ENCODE results near the gene C10orf67. TPM values are rescaled to one million over a fixed set of nuclear protein-coding genes. Genes with fewer than 3 reads are reported as not detected.

C10orf67 gene
- total RNA-seq, 1 experiment from 2014 or later = not detected

DNA sequence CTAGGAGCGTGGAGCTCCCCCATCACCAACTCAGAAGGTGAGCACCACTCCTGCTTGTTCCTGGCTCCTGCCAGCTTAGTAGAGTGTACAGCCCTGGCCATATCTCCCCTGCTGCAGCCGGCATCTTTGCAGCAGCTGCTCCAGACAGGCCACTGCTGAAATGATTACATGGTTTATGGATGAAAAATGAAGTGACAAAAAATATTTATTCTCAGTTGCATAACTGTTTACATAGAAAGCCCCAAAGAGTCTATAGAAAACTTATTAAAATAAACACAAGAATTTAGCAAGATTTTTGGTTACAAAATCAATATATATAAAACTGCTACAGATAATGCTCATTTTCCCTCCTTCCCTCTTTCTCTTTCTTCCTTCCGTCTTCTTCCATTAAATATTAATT lies 27.2 kb downstream of the C10orf67 start:
- H2BK12ac ChIP-seq (ENCODE audit: insufficient read length, low read depth, low read length) = no peak overlapping the region
- no peaks in the 10 kb centered on the region for H3K9me3 ChIP-seq (ENCODE audit: control insufficient read depth, low read depth, low read length)
- no peak overlapping the region for H2BK5ac ChIP-seq (ENCODE audit: insufficient read length, low read length)
- Mint-ChIP-seq H3K36me3 (ENCODE audit: insufficient read depth in 1 of 3, low read depth in 3 of 3) (no peaks in the 10 kb centered on the region), H3K27ac (no peak overlapping the region), H3K27me3 (ENCODE audit: low read depth) (no peaks in the 10 kb centered on the region), H3K4me3 (no peak overlapping the region), H3K9me3 (no peaks in the 10 kb centered on the region), H3K4me1 (no peaks in the 10 kb centered on the region)
- no peak for DNase-seq
- no peak overlapping the region for H2AFZ ChIP-seq (ENCODE audit: low read length)
- H4K8ac ChIP-seq (replicated peaks; ENCODE audit: insufficient read length, low read depth, low read length) = no peak overlapping the region
- H3K79me2 ChIP-seq (ENCODE audit: insufficient read depth, low read length) = no peaks in the 10 kb centered on the region
- H4K20me1 ChIP-seq (ENCODE audit: control insufficient read depth, insufficient read depth, insufficient read length) = no peaks in the 10 kb centered on the region
- H3K27ac ChIP-seq (ENCODE audit: insufficient read length, low read depth, low read length) = no peak overlapping the region
- H2BK15ac ChIP-seq (ENCODE audit: low read depth, low read length) = no peak overlapping the region
- no peak overlapping the region for H3K56ac ChIP-seq (ENCODE audit: insufficient read length, low read depth, low read length)
- no peak overlapping the region for H3K9ac ChIP-seq (ENCODE audit: extremely low read depth, insufficient read length, low read length)
- H3K4me2 ChIP-seq (ENCODE audit: insufficient read depth, insufficient read length, low read length) = no peak overlapping the region
- no peak overlapping the region for H2BK120ac ChIP-seq (ENCODE audit: low read depth, low read length, poor library complexity, severe bottlenecking)
- no peak overlapping the region for H3K18ac ChIP-seq (ENCODE audit: insufficient read length, low read depth, low read length)
- TF ChIP-seq, protein P1, sequence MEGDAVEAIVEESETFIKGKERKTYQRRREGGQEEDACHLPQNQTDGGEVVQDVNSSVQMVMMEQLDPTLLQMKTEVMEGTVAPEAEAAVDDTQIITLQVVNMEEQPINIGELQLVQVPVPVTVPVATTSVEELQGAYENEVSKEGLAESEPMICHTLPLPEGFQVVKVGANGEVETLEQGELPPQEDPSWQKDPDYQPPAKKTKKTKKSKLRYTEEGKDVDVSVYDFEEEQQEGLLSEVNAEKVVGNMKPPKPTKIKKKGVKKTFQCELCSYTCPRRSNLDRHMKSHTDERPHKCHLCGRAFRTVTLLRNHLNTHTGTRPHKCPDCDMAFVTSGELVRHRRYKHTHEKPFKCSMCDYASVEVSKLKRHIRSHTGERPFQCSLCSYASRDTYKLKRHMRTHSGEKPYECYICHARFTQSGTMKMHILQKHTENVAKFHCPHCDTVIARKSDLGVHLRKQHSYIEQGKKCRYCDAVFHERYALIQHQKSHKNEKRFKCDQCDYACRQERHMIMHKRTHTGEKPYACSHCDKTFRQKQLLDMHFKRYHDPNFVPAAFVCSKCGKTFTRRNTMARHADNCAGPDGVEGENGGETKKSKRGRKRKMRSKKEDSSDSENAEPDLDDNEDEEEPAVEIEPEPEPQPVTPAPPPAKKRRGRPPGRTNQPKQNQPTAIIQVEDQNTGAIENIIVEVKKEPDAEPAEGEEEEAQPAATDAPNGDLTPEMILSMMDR (conservative IDR thresholded peaks at IDR 0.05) = no peak
- H3K23me2 ChIP-seq (ENCODE audit: insufficient read length, low read depth, low read length, poor library complexity, severe bottlenecking) = no peaks in the 10 kb centered on the region
- no CpG with 5 or more reads among the region's 3 CpGs for WGBS (ENCODE audit: extremely low coverage, insufficient read length, low lambda C conversion rate)
- no peaks in the 10 kb centered on the region for H3K27me3 ChIP-seq (ENCODE audit: insufficient read depth, low read length)
- H3K4me1 ChIP-seq (ENCODE audit: insufficient read depth, low read length) = no peaks in the 10 kb centered on the region
- no peak overlapping the region for H3T11ph ChIP-seq (ENCODE audit: low read length)
- no peaks in the 10 kb centered on the region for H3K79me1 ChIP-seq (ENCODE audit: insufficient read depth, low read depth, low read length, poor library complexity, severe bottlenecking)
- no peak overlapping the region for H3K4ac ChIP-seq (ENCODE audit: low read depth, low read length)
- H3K14ac ChIP-seq (ENCODE audit: insufficient read depth, low read length) = no peak overlapping the region
- H4K5ac ChIP-seq (ENCODE audit: insufficient read length, low read depth, low read length) = no peak overlapping the region
- H3K23ac ChIP-seq (ENCODE audit: insufficient read length, low read depth, low read length) = no peak overlapping the region
- H4K91ac ChIP-seq (ENCODE audit: insufficient read length, low read depth, low read length) = no peak overlapping the region
- H2BK20ac ChIP-seq (ENCODE audit: low read depth, low read length, poor library complexity, severe bottlenecking) = no peak overlapping the region
- H2AK5ac ChIP-seq (ENCODE audit: insufficient read length, low read length) = no peak overlapping the region

Measured in H9 (cell line).